DOHH2 (cell line): ENCODE results near the gene VSIG4.
A peak's percentile ranks its signal among the peaks of the same experiment; 100 is the strongest.

Experiments
- EZH2phosphoT487 ChIP-seq: fragments of 200-600 bp; sonication (generic); IDR thresholded peaks from 2 replicates; pipeline ENCODE4 v1.6.1; 2017; ENCODE audit warnings: borderline replicate concordance, mild to moderate bottlenecking, antibody characterized with exemption, low read length, moderate library complexity, mixed read lengths
- TF ChIP-seq, protein P1 (sequence below): fragments of 200-600 bp; sonication (generic); IDR thresholded peaks from one replicate; pipeline ENCODE4 v1.5.1; 2014; ENCODE audit warnings: antibody characterized with exemption, mild to moderate bottlenecking, low read depth, low read length; ENCODE audit not compliant: poor library complexity, severe bottlenecking

GRCh38 chrX:66030505-66031317, 9.2 kb downstream of the VSIG4 start:
- TF ChIP-seq, protein P1, sequence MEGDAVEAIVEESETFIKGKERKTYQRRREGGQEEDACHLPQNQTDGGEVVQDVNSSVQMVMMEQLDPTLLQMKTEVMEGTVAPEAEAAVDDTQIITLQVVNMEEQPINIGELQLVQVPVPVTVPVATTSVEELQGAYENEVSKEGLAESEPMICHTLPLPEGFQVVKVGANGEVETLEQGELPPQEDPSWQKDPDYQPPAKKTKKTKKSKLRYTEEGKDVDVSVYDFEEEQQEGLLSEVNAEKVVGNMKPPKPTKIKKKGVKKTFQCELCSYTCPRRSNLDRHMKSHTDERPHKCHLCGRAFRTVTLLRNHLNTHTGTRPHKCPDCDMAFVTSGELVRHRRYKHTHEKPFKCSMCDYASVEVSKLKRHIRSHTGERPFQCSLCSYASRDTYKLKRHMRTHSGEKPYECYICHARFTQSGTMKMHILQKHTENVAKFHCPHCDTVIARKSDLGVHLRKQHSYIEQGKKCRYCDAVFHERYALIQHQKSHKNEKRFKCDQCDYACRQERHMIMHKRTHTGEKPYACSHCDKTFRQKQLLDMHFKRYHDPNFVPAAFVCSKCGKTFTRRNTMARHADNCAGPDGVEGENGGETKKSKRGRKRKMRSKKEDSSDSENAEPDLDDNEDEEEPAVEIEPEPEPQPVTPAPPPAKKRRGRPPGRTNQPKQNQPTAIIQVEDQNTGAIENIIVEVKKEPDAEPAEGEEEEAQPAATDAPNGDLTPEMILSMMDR, result peak; percentile 56
- TF ChIP-seq EZH2phosphoT487, result no peak
